ENCODE data around the gene CDK8. TPM values are rescaled to one million over a fixed set of nuclear protein-coding genes. Genes with fewer than 3 reads are reported as not detected.

The CDK8 gene
- total RNA-seq, 1 experiment from 2014 or later, result 14.5 TPM

- Histone ChIP-seq H3K27ac (ENCODE audit: low read length) (no peak overlapping the region), H3K9me2 (replicated peaks; ENCODE audit: low read length) (no peaks in the 10 kb centered on the region), H3K4me2 (ENCODE audit: low read length) (no peak overlapping the region), H4K20me1 (ENCODE audit: low read length) (no peaks in the 10 kb centered on the region), H3K9me3 (ENCODE audit: low read length) (no peaks in the 10 kb centered on the region), H3F3A (ENCODE audit: low read length, unreplicated experiment) (no peaks in the 10 kb centered on the region), H3K79me2 (ENCODE audit: low read length) (peaks cover 43% of the 10 kb centered on the region), H3K9ac (ENCODE audit: low read length) (no peak overlapping the region), H3K4me3 (ENCODE audit: low read length) (no peak overlapping the region), H3K27me3 (ENCODE audit: low read length) (no peaks in the 10 kb centered on the region), H3K36me3 (ENCODE audit: low read depth, low read length) (no peaks in the 10 kb centered on the region), H3K4me1 (ENCODE audit: insufficient read depth, low read length) (no peaks in the 10 kb centered on the region), H2AFZ (ENCODE audit: low read length) (no peak overlapping the region)
- no peak for DNase-seq
- ChIA-PET POLR2A (ENCODE audit: unreplicated experiment) (no interaction called here), CTCF (no interaction called here)
- intact Hi-C loops (cut with micrococcal nuclease), result loop anchor here (10.0 kb wide), 1 partner anchor 53 kb away; the partner anchor contains the start of gene CDK8
- BruUV-seq (replicated peaks), result no TSS peak
- no peak for TF ChIP-seq EZH2 (IDR thresholded peaks at IDR 0.05; ENCODE audit: low read length, unreplicated experiment)
- TF ChIP-seq CTCF (conservative IDR thresholded peaks at IDR 0.05; ENCODE audit: low read depth, low read length), result no peak
- TF ChIP-seq EZH2phosphoT487 (IDR thresholded peaks at IDR 0.05; ENCODE audit: borderline replicate concordance, low read length), result no peak
- ATAC-seq, result no peak
Measured at GRCh38 chr13:26308250-26308649, 54.3 kb downstream of the CDK8 start.

- Histone ChIP-seq H3F3A (ENCODE audit: low read length, unreplicated experiment) (no peaks in the 10 kb centered on the region), H3K36me3 (ENCODE audit: low read depth, low read length) (no peaks in the 10 kb centered on the region), H3K4me3 (ENCODE audit: low read length) (no peak overlapping the region), H3K9ac (ENCODE audit: low read length) (no peak overlapping the region), H3K4me2 (ENCODE audit: low read length) (no peak overlapping the region), H3K27me3 (ENCODE audit: low read length) (no peaks in the 10 kb centered on the region), H3K9me3 (ENCODE audit: low read length) (no peaks in the 10 kb centered on the region), H4K20me1 (ENCODE audit: low read length) (no peaks in the 10 kb centered on the region), H3K4me1 (ENCODE audit: insufficient read depth, low read length) (no peaks in the 10 kb centered on the region), H3K27ac (ENCODE audit: low read length) (no peak overlapping the region), H3K79me2 (ENCODE audit: low read length) (peaks cover 41% of the 10 kb centered on the region), H3K9me2 (replicated peaks; ENCODE audit: low read length) (no peaks in the 10 kb centered on the region), H2AFZ (ENCODE audit: low read length) (no peak overlapping the region)
- ChIA-PET POLR2A (ENCODE audit: unreplicated experiment) (no interaction called here), CTCF (no interaction called here)
- no peak for TF ChIP-seq EZH2phosphoT487 (IDR thresholded peaks at IDR 0.05; ENCODE audit: borderline replicate concordance, low read length)
- TF ChIP-seq CTCF (conservative IDR thresholded peaks at IDR 0.05; ENCODE audit: low read depth, low read length), result no peak
- no peak for TF ChIP-seq EZH2 (IDR thresholded peaks at IDR 0.05; ENCODE audit: low read length, unreplicated experiment)
- no peak for DNase-seq
- intact Hi-C loops (cut with micrococcal nuclease), result loop anchor here (10.0 kb wide), 1 partner anchor 54 kb away; the partner anchor contains the start of gene CDK8
- BruUV-seq (replicated peaks), result no TSS peak
- no peak for ATAC-seq
Measured at GRCh38 chr13:26308836-26309235, 54.9 kb downstream of the CDK8 start.

GRCh38 chr13:26310003-26310402, 56.1 kb downstream of the CDK8 start:
- intact Hi-C loops (cut with micrococcal nuclease), result no loop called here
- Histone ChIP-seq H3K27me3 (ENCODE audit: low read length) (no peaks in the 10 kb centered on the region), H3K4me2 (ENCODE audit: low read length) (no peak overlapping the region), H3K9me2 (replicated peaks; ENCODE audit: low read length) (no peaks in the 10 kb centered on the region), H3K9me3 (ENCODE audit: low read length) (no peaks in the 10 kb centered on the region), H2AFZ (ENCODE audit: low read length) (no peak overlapping the region), H3K27ac (ENCODE audit: low read length) (no peak overlapping the region), H3F3A (ENCODE audit: low read length, unreplicated experiment) (no peaks in the 10 kb centered on the region), H3K4me1 (ENCODE audit: insufficient read depth, low read length) (no peaks in the 10 kb centered on the region), H3K4me3 (ENCODE audit: low read length) (no peak overlapping the region), H3K9ac (ENCODE audit: low read length) (no peak overlapping the region), H4K20me1 (ENCODE audit: low read length) (no peaks in the 10 kb centered on the region), H3K79me2 (ENCODE audit: low read length) (peaks cover 46% of the 10 kb centered on the region), H3K36me3 (ENCODE audit: low read depth, low read length) (no peaks in the 10 kb centered on the region)
- ChIA-PET CTCF (no interaction called here), POLR2A (ENCODE audit: unreplicated experiment) (no interaction called here)
- BruUV-seq (replicated peaks), result no TSS peak
- TF ChIP-seq EZH2phosphoT487 (IDR thresholded peaks at IDR 0.05; ENCODE audit: borderline replicate concordance, low read length) (no peak), CTCF (conservative IDR thresholded peaks at IDR 0.05; ENCODE audit: low read depth, low read length) (no peak), EZH2 (IDR thresholded peaks at IDR 0.05; ENCODE audit: low read length, unreplicated experiment) (no peak)
- ATAC-seq (no peak), DNase-seq (no peak)

Measured in PC-3 (cell line).